ENCODE measurements around the gene L2HGDH. TPM values are rescaled to one million over a fixed set of nuclear protein-coding genes. Genes with fewer than 3 reads are reported as not detected.

The L2HGDH gene
- total and polyA plus RNA-seq, 9 of the 15 experiments (the other 6 are each of a cell fraction or from before 2014, with no cell fraction given) = 1.7 to 16.1 (median 10.5) TPM

GRCh38 chr14:50321009-50321660 is 9.1 kb upstream of the L2HGDH start (continued):
- TF ChIP-seq ZNF354B (CRISPR knock-in tag; IDR thresholded peaks at IDR 0.05) (no peak), CREB1 (IDR thresholded peaks at IDR 0.05) (peak; percentile 22; the same call in 1 of the 2 replicates), CREB1 (CRISPR knock-in tag; IDR thresholded peaks at IDR 0.05) (no peak), RAD21 (CRISPR knock-in tag; conservative IDR thresholded peaks at IDR 0.05 in 1 of 2, IDR thresholded peaks at IDR 0.05 in 1 of 2) (peak; percentile 60 to 64), E2F3 (CRISPR knock-in tag; IDR thresholded peaks at IDR 0.05) (no peak), CBX1 (IDR thresholded peaks at IDR 0.05; ENCODE audit: low read depth) (no peak), HDAC1 (IDR thresholded peaks at IDR 0.05) (peak in 1 of 2 experiments; percentile 45; a peak in 1 of 4 replicates), RAD51 (IDR thresholded peaks at IDR 0.05; ENCODE audit: borderline replicate concordance, low read depth) (peak; percentile 84), NFE2L1 (tag; IDR thresholded peaks at IDR 0.05; ENCODE audit: borderline replicate concordance, low read depth) (no peak), MTF1 (CRISPR knock-in tag; IDR thresholded peaks at IDR 0.05; ENCODE audit: borderline replicate concordance) (no peak), ZNF41 (CRISPR knock-in tag; conservative IDR thresholded peaks at IDR 0.05) (no peak), DIDO1 (tag; IDR thresholded peaks at IDR 0.05; ENCODE audit: low read depth) (no peak), ZNF121 (CRISPR knock-in tag; conservative IDR thresholded peaks at IDR 0.05) (no peak), KHSRP (IDR thresholded peaks at IDR 0.05) (no peak), ZNF311 (CRISPR knock-in tag; IDR thresholded peaks at IDR 0.05) (no peak), ZNF584 (CRISPR knock-in tag; IDR thresholded peaks at IDR 0.05; ENCODE audit: low read depth) (no peak), ZNF780A (CRISPR knock-in tag; IDR thresholded peaks at IDR 0.05) (no peak), MTA1 (IDR thresholded peaks at IDR 0.05; ENCODE audit: borderline replicate concordance) (no peak), TOE1 (IDR thresholded peaks at IDR 0.05; ENCODE audit: borderline replicate concordance) (peak; percentile 94), TOE1 (CRISPR knock-in tag; IDR thresholded peaks at IDR 0.05; ENCODE audit: borderline replicate concordance, low read depth) (no peak), SOX6 (IDR thresholded peaks at IDR 0.05) (peak; percentile 82), KAT7 (CRISPR knock-in tag; IDR thresholded peaks at IDR 0.05; ENCODE audit: borderline replicate concordance) (no peak), SIX5 (IDR thresholded peaks at IDR 0.05; ENCODE audit: borderline replicate concordance in 1 of 2, insufficient read depth in 1 of 2, low read depth in 1 of 2, low read length in 2 of 2) (no peak), MLX (CRISPR knock-in tag; conservative IDR thresholded peaks at IDR 0.05) (no peak), SNIP1 (IDR thresholded peaks at IDR 0.05; ENCODE audit: low read depth) (no peak), SIRT6 (IDR thresholded peaks at IDR 0.05; ENCODE audit: low read depth, low read length) (no peak)
